Gastrocnemius medialis (tissue), 4 donors: ENCODE results near the gene OGFRL1.

Experiments
- CTCF ChIP-seq, 5 experiments: fragments of 450-650 bp in 3 of 5; fragments of 200-600 bp in 2 of 5; sonication (generic) in 2 of 5; IDR thresholded peaks in 4 of 5; conservative IDR thresholded peaks in 1 of 5; 1 replicate in 4 of 5; 2 replicates in 1 of 5; pipeline ENCODE4 v1.5.1; 2016 to 2019; ENCODE audit warnings: antibody characterized with exemption in 5 of 5, mild to moderate bottlenecking in 3 of 5, moderate library complexity in 3 of 5
- POLR2A ChIP-seq, 2 donors: fragments of 450-650 bp; IDR thresholded peaks; one replicate each; pipeline ENCODE4 v1.6.1; 2017; ENCODE audit warnings: antibody characterized with exemption in 2 of 2, mild to moderate bottlenecking in 2 of 2, moderate library complexity in 2 of 2

- no peak for TF ChIP-seq CTCF (IDR thresholded peaks at IDR 0.05 in 4 of 5, conservative IDR thresholded peaks at IDR 0.05 in 1 of 5)
- no peak for TF ChIP-seq POLR2A (IDR thresholded peaks at IDR 0.05)
Measured at GRCh38 chr6:71279740-71280139, 8.9 kb upstream of the OGFRL1 start.
